Pancreas (tissue), 10 donors: ENCODE results near the gene KCNQ1OT1. TPM values are rescaled to one million over a fixed set of nuclear protein-coding genes. Genes with fewer than 3 reads are reported as not detected.

ENCODE experiments used
- ATAC-seq, 4 donors: fragments of 200-7000 bp; cut with Tn5 transposase; one replicate each; pipeline versions ENCODE4 v1.8.0 to v1.9.1; 2020; ENCODE audit warnings: mild to moderate bottlenecking in 4 of 4, moderate library complexity in 4 of 4
- DNase-seq, 6 donors: peaks; one replicate each; pipeline ENCODE4 v3.0.0-alpha.2; 2020
- FAIRE-seq: peaks from 2 replicates; lab custom pipeline; 2012; peaks lifted over from hg19 to GRCh38; lab: Jason Lieb, UNC
- H3K27ac ChIP-seq, 4 donors: fragments of 200-600 bp; sonication (generic); 1 replicate in 3 of 4; 2 replicates in 1 of 4; pipeline versions ENCODE4 v1.5.0 to v1.8.0; 2020
- H3K27me3 ChIP-seq, 4 donors: fragments of 200-600 bp; one replicate each; pipeline ENCODE4 v1.8.0; 2021
- H3K36me3 ChIP-seq, 3 donors: fragments of 200-600 bp; sonication (generic) in 1 of 3; one replicate each; pipeline versions ENCODE4 v1.5.0 to v1.8.0; 2020 to 2021
- H3K4me1 ChIP-seq, 3 donors: fragments of 200-600 bp; one replicate each; pipeline ENCODE4 v1.8.0; 2021
- H3K4me3 ChIP-seq, 4 donors: fragments of 200-600 bp; sonication (generic) in 2 of 4; one replicate each; pipeline versions ENCODE4 v1.5.0 to v1.8.0; 2020 to 2021
- H3K9me3 ChIP-seq, 4 donors: fragments of 200-600 bp; one replicate each; pipeline ENCODE4 v1.8.0; 2021
- CTCF ChIP-seq, 4 donors: fragments of 200-600 bp; sonication (generic) in 3 of 4; IDR thresholded peaks; one replicate each; pipeline versions ENCODE4 v1.5.0 to v1.8.0; 2021; ENCODE audit warnings: antibody characterized with exemption in 4 of 4
- WGBS, 2 donors: extraction: QIAGEN DNeasy Blood & Tissue Kit; methylation state at CpG; one replicate each; pipeline ENCODE4 v1.1.7; 2013; 5-methylcytosine and 5-hydroxymethylcytosine counted together
- intact Hi-C, 3 donors: fragments of 100-400 bp; cut with DNase I; formaldehyde crosslinking; loops; one replicate each; pipeline versions ENCODE4 v1.11.1 to v1.14.2; 2022
- polyA plus RNA-seq, 2 donors: library from polyadenylated mRNA; stranded (reverse); fragments of 200-250 nt; gene quantifications; one replicate each; pipeline ENCODE4 v1.2.3, GENCODE V29; 2013
- total RNA-seq, 6 donors: library from RNA; stranded (reverse); fragmentation: NEBNext Ultra II Directional in 4 of 6; extraction: Animal tissue kit (Norgen Biotek cat#: 25700) in 4 of 6; gene quantifications; one replicate each; pipeline versions ENCODE4 v1.2.1 to v1.2.4, GENCODE V29; 2021 to 2023
- donor health status: healthy with polysubstance abuse.
- donor health status: DM: no; HTN: no; CAD: no; lungs with moderate emphysema.
- donor health status: DM: no; HTN: no; CAD: no.
- donor health status: control.
- donor health status: control.
- donor health status: Bipolar disorder and iron deficiency.
- donor health status: DM: yes; HTN: yes; CAD: no.
- donor health status: DM: no; HTN: no; CAD: no.
- donor health status: DM: no; HTN: no; CAD: no.
- donor health status: DM: yes; HTN: yes; CAD: no.

KCNQ1OT1 gene
- total and polyA plus RNA-seq, 8 donors = 0.31 to 1.9 (median 1.4) TPM

GRCh38 chr11:2558397-2558796 is 141.4 kb downstream of the KCNQ1OT1 start:
- Histone ChIP-seq H3K36me3 (no peaks in the 10 kb centered on the region), H3K4me3 (no peak overlapping the region), H3K27me3 (no peaks in the 10 kb centered on the region), H3K9me3 (no peaks in the 10 kb centered on the region), H3K27ac (no peak overlapping the region), H3K4me1 (no peaks in the 10 kb centered on the region)
- intact Hi-C loops = no loop called here
- peak in 4 of 6 donors; percentile 20 to 61 (median 39) for DNase-seq
- WGBS, 2 donors = 85 to 89% methylated on average over 17 of the region's 17 CpGs
- peak in 2 of 4 donors; percentile 9 to 24 for ATAC-seq
- no peak for FAIRE-seq
- no peak for TF ChIP-seq CTCF (IDR thresholded peaks at IDR 0.05)

Other genes starting within 250 kb of the KCNQ1OT1 start
- 10 to 100 TPM in 5 of 6 donors, 1 to 10 TPM in 1; 9.2 to 23.1 (median 19.2) TPM for gene CDKN1C, start 185.8 kb upstream of the KCNQ1OT1 start, total RNA-seq
- gene CDKN1C, start 185.8 kb upstream of the KCNQ1OT1 start, polyA plus RNA-seq = 10 to 100 TPM; 36.1 to 71.4 TPM
- gene PHLDA2, start 229.4 kb upstream of the KCNQ1OT1 start, total RNA-seq = 1 to 10 TPM in 4 of 6 donors, under 1 TPM in 2; 0.16 to 9.0 (median 2.1) TPM
- 1 to 10 TPM; 2.6 to 5.9 TPM for gene PHLDA2, start 229.4 kb upstream of the KCNQ1OT1 start, polyA plus RNA-seq